ENCODE results near the gene XPC. TPM values are rescaled to one million over a fixed set of nuclear protein-coding genes. Genes with fewer than 3 reads are reported as not detected.

Gene XPC
- total RNA-seq, 1 experiment from 2014 or later, result 35.0 TPM

DNA sequence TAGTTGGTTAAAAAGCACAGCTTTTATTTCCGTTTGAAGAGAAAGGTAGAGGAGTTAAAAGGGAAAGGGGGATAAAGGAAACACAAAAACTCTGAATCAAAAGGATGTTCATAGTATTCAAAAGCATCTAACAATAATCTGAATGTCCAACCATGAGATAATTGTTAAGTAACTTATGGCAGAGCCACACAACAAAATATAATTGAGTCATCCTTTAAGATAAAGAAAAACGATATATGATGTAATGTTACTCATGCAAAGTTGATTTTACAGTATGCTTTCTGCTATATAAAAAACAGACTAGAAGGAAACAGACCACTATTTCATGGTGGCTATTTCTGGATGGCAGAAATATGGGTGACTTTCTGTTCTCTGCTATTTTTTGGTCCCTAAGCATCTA lies 3.9 kb downstream of the XPC start:
- no peak for DNase-seq (ENCODE audit: low read depth)

- no peak for DNase-seq (ENCODE audit: low read depth)
These were observed 5.9 kb downstream of the XPC start for GRCh38 chr3:14172496-14172895.

GRCh38 chr3:14170531-14171159 lies 7.8 kb downstream of the XPC start:
- DNase-seq (ENCODE audit: low read depth), result no peak

DNA sequence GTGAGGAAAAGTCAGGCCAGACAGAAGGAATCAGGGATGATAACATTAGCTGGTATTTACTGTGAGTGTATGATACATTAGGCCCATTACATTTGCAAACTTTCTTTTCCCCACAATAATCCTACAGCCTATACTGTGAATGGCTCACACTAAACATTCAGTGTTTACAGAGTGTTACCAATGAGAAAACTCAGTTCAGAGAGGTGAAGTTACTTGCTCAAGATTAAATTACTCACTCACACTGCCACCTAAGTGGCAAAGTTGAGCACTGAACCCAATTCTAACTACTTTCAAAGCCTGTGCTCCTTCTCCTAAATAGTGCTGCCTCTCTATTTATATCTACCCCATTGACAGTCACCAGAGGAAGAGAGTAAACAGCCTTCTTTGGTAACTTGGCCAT lies 8.5 kb downstream of the XPC start:
- no peak for DNase-seq (ENCODE audit: low read depth)

DNA sequence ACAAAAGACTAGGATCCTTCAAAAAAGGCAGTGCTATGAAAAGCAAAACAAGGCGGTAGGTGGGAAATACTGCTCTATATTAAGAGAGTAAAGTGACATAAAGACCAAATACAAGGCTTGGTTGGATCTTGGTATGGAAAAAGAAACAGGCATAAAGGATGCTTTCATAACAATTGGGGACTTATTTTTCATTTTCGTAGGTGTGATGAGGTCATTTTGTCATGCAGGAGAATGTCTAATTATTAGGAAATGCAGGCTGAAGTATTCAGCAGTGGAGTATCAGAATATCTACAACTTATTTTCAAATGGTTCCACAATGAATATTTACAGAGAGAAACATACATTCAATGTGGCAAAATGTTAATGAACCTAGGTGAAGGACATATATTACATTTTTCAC lies 9.0 kb downstream of the XPC start:
- DNase-seq (ENCODE audit: low read depth), result no peak

- DNase-seq (ENCODE audit: low read depth), result no peak
These were observed 11.4 kb downstream of the XPC start for GRCh38 chr3:14166877-14167603.

GRCh38 chr3:14162178-14162577 lies 16.2 kb downstream of the XPC start:
- no peak for DNase-seq (ENCODE audit: low read depth)

GRCh38 chr3:14161282-14161681 lies 17.1 kb downstream of the XPC start:
- DNase-seq (ENCODE audit: low read depth), result no peak

DNA sequence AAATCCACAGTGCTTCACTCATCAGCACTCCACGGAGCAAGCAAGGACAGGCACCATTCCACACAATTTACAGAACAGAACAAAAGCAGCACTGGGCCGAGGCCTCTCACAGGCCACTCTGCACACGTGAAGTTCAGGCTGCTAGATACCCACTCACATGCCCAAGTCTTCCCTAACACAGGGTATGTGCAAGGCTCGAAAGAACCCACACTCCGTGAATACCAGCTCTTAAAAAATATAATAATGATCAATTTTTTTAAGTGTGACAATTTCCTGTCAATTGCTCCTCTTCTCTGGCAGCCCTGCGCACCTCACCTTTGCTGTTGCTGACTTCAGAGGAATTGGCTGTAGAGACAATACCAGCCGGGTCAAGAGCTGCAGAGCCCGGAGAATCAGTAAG lies 19.0 kb downstream of the XPC start:
- no peak for DNase-seq (ENCODE audit: low read depth)

DNA sequence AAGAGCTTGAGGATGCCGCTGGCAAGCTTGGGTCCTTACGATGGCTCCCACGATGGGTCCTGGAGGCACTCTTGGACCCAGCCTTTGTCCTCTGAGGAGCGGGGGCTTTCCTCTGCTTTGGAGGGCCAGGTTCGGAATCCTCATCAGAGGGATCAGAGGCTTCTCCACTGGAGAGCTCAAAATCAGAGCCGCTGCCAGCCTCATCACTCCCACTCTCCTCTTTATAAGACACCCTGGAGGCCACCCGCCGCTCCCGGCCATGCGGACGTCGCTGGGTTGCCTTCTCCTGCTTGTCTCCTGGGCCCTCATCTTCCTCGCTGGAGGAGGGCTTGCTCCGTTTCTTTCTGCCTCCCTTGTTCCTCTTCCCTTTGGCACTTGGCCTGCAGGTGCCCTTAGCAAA lies 20.0 kb downstream of the XPC start:
- no peak for DNase-seq (ENCODE audit: low read depth)

- DNase-seq (ENCODE audit: low read depth), result no peak
These were observed 20.4 kb downstream of the XPC start for GRCh38 chr3:14157951-14158350.

DNA sequence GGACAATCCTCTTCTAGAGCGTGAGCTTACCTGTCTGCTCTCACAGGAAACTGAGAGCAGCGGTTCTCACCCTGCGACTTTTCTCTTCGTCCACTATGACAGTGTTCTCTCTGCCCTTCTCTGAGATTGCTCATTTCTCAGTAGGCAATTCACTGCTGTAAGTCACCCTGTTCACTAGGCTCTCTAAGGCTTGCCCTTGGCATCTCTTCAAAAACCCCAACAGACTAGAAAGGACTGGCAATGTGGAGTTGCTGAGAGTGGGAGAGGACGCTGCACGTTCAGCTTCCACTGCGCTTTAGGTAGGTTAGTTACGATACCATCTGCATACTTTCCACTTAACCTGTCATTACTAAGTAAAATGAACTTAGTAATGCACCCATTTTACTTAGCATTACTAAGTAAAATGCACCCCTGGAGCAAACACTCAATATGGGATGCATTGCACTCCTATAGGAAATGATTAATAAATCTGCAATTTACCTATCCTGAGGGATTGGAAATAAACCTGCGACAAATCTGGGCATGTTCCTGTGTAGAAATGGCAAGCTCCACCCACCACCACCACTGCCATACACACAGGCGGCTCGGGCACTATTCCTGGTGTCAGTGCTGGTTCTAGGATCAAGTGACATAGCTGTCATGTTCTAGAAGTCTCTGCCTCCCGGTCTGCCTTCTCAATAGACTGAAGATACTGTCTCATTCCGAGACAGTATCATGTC lies 21.4 kb downstream of the XPC start:
- no peak for DNase-seq (ENCODE audit: low read depth)

- no peak for DNase-seq (ENCODE audit: low read depth)
These were observed 22.2 kb downstream of the XPC start for GRCh38 chr3:14156201-14156600.

- no peak for DNase-seq (ENCODE audit: low read depth)
These were observed 23.4 kb downstream of the XPC start for GRCh38 chr3:14154895-14155440.

DNA sequence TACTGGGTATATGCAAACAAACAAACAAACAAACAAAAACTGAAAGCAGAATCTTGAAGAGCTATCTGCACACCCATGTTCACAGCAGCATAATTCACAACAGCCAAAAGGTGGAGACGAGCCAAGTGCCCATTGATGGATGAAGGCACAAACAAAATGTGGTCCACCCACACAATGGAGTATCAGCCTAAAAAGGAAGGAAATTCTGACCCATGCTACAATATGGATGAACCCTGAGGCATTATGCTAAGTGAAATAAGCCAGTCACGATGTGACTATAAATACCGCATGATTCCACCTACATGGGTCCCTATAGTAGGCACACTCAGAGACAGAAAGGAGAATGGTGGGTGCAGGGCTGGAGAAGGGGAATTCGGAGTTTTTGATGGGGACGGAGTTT lies 24.1 kb downstream of the XPC start:
- no peak for DNase-seq (ENCODE audit: low read depth)

- DNase-seq (ENCODE audit: low read depth), result no peak
These were observed 24.7 kb downstream of the XPC start for GRCh38 chr3:14153663-14154062.

- DNase-seq (ENCODE audit: low read depth), result no peak
These were observed 25.4 kb downstream of the XPC start for GRCh38 chr3:14152963-14153355.

DNA sequence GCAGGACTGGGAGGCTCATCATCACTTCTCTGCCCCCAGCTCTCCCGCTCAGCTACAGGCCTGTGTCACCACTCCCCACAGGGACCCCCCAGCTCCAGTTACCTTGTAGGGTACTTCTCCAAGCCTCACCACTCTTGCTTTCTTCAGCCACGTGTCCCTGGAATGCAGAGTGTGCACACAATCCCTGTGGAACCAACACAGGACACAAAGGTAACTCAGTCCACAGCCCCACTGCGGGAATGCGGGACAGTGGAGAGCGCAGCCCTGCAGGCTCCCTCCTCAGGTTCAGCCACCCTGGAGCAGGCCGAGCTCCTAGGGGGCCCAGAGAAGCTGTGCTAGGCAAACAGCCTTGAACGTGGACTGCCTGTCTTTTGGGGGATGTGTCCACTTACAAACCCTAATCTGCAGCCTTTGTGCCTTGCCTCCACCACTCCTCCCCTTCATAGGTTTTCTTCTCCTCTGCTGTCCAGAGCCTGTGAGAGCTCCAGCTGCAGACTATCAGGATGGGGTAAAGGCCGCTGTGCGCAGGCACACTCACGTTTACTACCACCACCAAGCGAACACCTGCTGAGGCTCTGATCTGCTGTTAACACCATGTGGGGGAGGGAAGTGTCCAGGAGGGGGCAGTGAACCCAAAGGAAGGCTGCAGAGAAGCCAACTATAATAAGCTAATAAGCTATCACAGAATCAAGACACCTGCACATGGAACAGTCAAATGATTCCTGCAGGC lies 26.0 kb downstream of the XPC start:
- DNase-seq (ENCODE audit: low read depth), result no peak

- DNase-seq (ENCODE audit: low read depth), result no peak
These were observed 26.8 kb downstream of the XPC start for GRCh38 chr3:14151471-14152083.

DNA sequence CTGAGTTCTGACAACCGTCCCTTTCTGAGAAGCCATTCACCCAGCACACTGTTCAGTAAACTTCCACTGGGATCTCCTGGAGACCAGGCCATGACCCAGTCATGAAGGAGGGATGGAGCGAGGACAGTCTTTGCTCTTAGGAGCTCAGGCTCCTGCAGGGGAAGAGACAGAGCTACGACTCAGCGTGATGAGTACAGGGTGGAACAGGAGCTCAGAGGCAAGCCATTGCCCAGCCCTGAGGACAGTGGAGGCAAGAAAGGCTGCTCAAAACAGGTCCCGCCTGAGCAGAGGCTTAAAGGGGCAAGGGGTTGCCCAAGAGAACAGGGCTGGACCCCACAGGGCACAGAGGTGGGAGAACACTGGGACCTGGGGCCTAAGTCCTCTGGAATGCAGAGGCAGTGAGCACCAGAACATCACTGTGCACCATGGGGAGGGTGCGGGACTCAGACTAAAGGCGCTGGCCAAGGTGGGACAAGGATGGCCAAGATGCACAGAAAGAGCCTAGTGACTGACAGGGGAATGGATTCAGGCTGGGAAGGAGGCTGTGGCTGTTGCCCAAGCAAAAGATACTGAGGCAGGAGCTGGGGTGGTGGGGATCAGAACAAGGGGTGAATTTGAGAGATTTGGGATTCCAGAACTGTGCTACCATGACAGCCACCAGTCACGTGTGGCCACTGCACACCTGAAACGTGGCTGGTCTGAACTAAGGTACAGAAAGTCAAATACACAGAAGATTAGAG lies 27.7 kb downstream of the XPC start:
- no peak for DNase-seq (ENCODE audit: low read depth)

DNA sequence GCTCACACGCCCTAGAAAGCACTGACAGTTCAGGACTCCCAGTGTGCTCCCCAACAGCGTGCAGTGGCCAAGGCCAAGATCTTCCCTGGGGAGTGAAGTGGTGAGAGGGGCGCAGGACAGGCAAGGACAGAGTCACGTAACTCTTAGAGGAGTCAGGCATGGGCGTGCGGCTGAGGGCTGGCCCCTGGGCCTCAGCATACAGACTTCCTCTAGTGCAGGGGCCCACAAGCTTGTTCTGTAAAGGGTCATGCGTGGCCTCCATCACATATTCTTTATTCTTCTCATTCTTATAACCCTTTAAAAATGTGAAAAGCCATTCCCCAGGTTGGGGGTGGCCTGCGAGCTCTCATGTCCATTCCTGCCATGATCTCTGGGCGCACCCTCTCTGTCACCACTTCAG lies 28.3 kb downstream of the XPC start:
- DNase-seq (ENCODE audit: low read depth), result no peak

Data from HT1080 (cell line).